HepG2 (cell line): Measurements from ENCODE around the gene MT1M.

Experiments
- ARNT2 ChIP-seq: sonication (generic); formaldehyde crosslinking; IDR thresholded peaks from 2 replicates; pipeline ENCODE4 v1.8.0; 2022; ENCODE audit warnings: mild to moderate bottlenecking, low read depth, missing genetic modification reagents, moderate library complexity
- HES4 ChIP-seq: sonication (generic); formaldehyde crosslinking; IDR thresholded peaks from 2 replicates; pipeline ENCODE4 v1.9.0; 2021; ENCODE audit warnings: mild to moderate bottlenecking, missing genetic modification reagents, borderline replicate concordance
- POLR2A ChIP-seq, 2 experiments: IDR thresholded peaks; 2 replicates each; pipeline ENCODE4 v1.6.1; 2011; ENCODE audit warnings: low read depth in 2 of 2, low read length in 2 of 2, mild to moderate bottlenecking in 1 of 2, moderate library complexity in 1 of 2; ENCODE audit not compliant: insufficient read depth in 1 of 2
- POLR2AphosphoS5 ChIP-seq: IDR thresholded peaks from 2 replicates; pipeline ENCODE4 v1.6.1; 2012; ENCODE audit warnings: low read depth, low read length
- REST ChIP-seq, 2 experiments: IDR thresholded peaks; 2 replicates each; pipeline ENCODE4 v1.6.1; 2011 to 2012; ENCODE audit warnings: low read length in 2 of 2, borderline replicate concordance in 1 of 2, low read depth in 1 of 2, mild to moderate bottlenecking in 1 of 2, moderate library complexity in 1 of 2
- ZNF597 ChIP-seq: sonication (generic); formaldehyde crosslinking; IDR thresholded peaks from 2 replicates; pipeline ENCODE4 v1.5.0; 2020; ENCODE audit warnings: missing genetic modification reagents
- ZNF644 ChIP-seq: IDR thresholded peaks from 2 replicates; pipeline ENCODE4 v1.6.1; 2016; ENCODE audit warnings: low read depth

GRCh38 chr16:56643833-56644232 lies 11.4 kb downstream of the MT1M start:
- TF ChIP-seq ZNF644 (CRISPR knock-in tag) = no peak
- TF ChIP-seq ARNT2 (CRISPR knock-in tag) = no peak
- TF ChIP-seq POLR2AphosphoS5 = no peak
- TF ChIP-seq POLR2A (IDR thresholded peaks at IDR 0.05; ENCODE audit: insufficient read depth in 1 of 2, low read depth in 2 of 2, low read length in 2 of 2) = no peak
- no peak for TF ChIP-seq HES4
- TF ChIP-seq REST (IDR thresholded peaks at IDR 0.05; ENCODE audit: borderline replicate concordance in 1 of 2, low read depth in 1 of 2, low read length in 2 of 2) = peak; percentile 55 to 87
- TF ChIP-seq ZNF597 = no peak
